ENCODE results near the gene AHDC1. TPM values are rescaled to one million over a fixed set of nuclear protein-coding genes. Genes with fewer than 3 reads are reported as not detected.

AHDC1 gene
- total and polyA plus RNA-seq, 12 donors, result 17.0 to 53.1 (median 40.7) TPM

- no peaks in the 10 kb centered on the region for H3K9me3 ChIP-seq
- no peak for TF ChIP-seq CTCF (IDR thresholded peaks at IDR 0.05)
- DNase-seq (no peak), ATAC-seq (no peak)
- no peak overlapping the region for H3K4me3 ChIP-seq
- peaks cover 52 to 96% (median 85%) of the 10 kb centered on the region in 9 donors for H3K4me1 ChIP-seq
- intact Hi-C loops (cut with DNase I), result no loop called here
- H3K27me3 ChIP-seq, result no peaks in the 10 kb centered on the region
- 43 to 59% methylated on average over 6 of the region's 6 CpGs for WGBS, 2 donors
- H3K36me3 ChIP-seq, result peaks cover 0 to 21% (median 0%) of the 10 kb centered on the region in 9 donors
- H3K27ac ChIP-seq, result peak overlapping the region; percentile 6 to 99 (median 74)
Observed at GRCh38 chr1:27589441-27589840, 14.5 kb downstream of the AHDC1 start.

DNA sequence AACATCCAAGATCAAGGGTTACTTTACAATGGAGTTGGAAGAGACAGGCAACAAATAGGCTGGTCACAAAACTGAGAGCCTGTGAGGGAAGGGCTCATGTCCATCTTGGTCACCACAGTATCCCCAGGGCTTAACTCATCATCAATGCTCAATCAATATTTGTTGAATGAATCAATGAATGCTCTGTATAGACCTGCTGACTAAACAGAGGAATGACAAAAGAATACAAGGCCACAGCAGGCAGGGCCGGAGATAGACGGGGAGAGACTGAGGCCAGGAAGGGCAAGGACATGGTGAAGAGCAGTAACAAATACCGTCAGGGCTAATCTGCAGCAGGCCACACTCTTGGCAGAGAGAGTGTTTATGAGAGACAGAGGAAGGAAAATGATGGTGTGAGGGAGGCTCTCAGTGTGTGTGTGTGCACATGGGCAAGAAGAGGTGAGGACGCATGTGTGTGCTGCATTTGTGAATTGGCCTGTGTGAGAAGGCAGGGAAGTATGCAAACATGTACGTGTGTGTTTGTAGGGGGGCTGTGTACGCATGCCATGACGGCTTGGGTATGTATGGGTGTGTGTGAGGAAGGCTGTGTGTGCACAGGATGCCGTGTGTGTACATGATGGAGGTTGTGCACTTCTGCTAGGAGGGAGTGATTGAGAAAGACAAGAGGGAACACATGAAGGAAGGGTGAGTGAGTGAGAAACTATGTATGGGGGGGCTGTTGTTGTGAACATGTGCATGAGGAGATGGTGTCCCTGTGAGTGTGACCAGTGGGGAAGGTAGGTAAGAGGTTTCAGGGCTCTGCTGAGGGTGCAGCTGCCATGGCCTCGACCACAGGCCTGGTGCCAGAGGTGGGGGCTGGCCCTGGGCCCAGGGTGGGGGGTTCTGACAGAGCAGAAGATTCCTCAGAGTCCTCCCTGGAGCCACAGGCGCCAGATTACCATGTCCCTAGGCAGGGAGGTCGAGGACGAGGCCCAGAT lies 15.4 kb downstream of the AHDC1 start:
- H3K27ac ChIP-seq, result peak overlapping the region; percentile 49 to 99 (median 74)

GRCh38 chr1:27585684-27586083 lies 18.3 kb downstream of the AHDC1 start:
- H3K4me1 ChIP-seq, result peaks cover 23 to 96% (median 65%) of the 10 kb centered on the region in 9 donors
- no peaks in the 10 kb centered on the region for H3K9me3 ChIP-seq
- WGBS, 2 donors, result 62 to 72% methylated on average over 3 of the region's 3 CpGs
- H3K27ac ChIP-seq, result peak overlapping the region in 2 of 10 donors; percentile 3 to 99
- ATAC-seq (no peak), DNase-seq (no peak)
- intact Hi-C loops (cut with DNase I), result no loop called here
- no peaks in the 10 kb centered on the region for H3K27me3 ChIP-seq
- no peak overlapping the region for H3K4me3 ChIP-seq
- H3K36me3 ChIP-seq, result peaks cover 0 to 21% (median 0%) of the 10 kb centered on the region in 9 donors
- no peak for TF ChIP-seq CTCF (IDR thresholded peaks at IDR 0.05)

More for the DNA sequence above, 15.4 kb downstream of the AHDC1 start:
- no peak for DNase-seq
- Histone ChIP-seq H3K4me1 (peaks cover 47 to 96% (median 76%) of the 10 kb centered on the region in 9 donors), H3K9me3 (no peaks in the 10 kb centered on the region), H3K36me3 (peaks cover 0 to 21% (median 0%) of the 10 kb centered on the region in 9 donors), H3K27me3 (no peaks in the 10 kb centered on the region), H3K4me3 (no peak overlapping the region)
- peak; percentile 14 to 73 (median 59) for ATAC-seq
- intact Hi-C loops (cut with DNase I), result no loop called here
- 37 to 42% methylated on average over 12 of the region's 12 CpGs for WGBS, 2 donors
- no peak for TF ChIP-seq CTCF (IDR thresholded peaks at IDR 0.05)

DNA sequence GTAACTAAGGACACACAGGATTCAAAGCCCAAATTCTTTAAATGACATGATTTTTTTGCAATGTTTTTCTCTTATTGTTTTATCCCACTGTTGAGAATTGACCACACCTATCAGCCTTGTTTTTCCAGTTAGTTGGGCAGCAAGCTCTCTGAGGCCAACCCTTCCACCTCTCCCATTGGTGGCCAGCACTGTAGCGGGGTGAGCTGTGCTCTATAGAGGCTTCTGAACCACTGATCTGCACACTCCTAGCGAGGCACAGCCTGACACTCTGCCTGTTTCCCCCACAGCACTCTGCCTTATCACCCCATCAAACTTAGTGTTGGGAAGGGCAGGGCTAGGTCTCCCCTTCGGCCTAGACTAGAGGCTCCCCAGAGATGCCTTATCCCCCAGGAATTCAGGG lies 19.5 kb downstream of the AHDC1 start:
- intact Hi-C loops (cut with DNase I), result no loop called here
- no peaks in the 10 kb centered on the region for H3K9me3 ChIP-seq
- ATAC-seq (no peak), DNase-seq (no peak)
- no peak overlapping the region for H3K27ac ChIP-seq
- H3K4me1 ChIP-seq, result peaks cover 18 to 96% (median 63%) of the 10 kb centered on the region in 9 donors
- no peak for TF ChIP-seq CTCF (IDR thresholded peaks at IDR 0.05)
- peaks cover 0 to 15% (median 0%) of the 10 kb centered on the region in 9 donors for H3K36me3 ChIP-seq
- 90 to 95% methylated on average over 3 of the region's 3 CpGs for WGBS, 2 donors
- no peak overlapping the region for H3K4me3 ChIP-seq
- no peaks in the 10 kb centered on the region for H3K27me3 ChIP-seq
